Measurements from ENCODE around the gene TMOD3.

The TMOD3 gene

DNA sequence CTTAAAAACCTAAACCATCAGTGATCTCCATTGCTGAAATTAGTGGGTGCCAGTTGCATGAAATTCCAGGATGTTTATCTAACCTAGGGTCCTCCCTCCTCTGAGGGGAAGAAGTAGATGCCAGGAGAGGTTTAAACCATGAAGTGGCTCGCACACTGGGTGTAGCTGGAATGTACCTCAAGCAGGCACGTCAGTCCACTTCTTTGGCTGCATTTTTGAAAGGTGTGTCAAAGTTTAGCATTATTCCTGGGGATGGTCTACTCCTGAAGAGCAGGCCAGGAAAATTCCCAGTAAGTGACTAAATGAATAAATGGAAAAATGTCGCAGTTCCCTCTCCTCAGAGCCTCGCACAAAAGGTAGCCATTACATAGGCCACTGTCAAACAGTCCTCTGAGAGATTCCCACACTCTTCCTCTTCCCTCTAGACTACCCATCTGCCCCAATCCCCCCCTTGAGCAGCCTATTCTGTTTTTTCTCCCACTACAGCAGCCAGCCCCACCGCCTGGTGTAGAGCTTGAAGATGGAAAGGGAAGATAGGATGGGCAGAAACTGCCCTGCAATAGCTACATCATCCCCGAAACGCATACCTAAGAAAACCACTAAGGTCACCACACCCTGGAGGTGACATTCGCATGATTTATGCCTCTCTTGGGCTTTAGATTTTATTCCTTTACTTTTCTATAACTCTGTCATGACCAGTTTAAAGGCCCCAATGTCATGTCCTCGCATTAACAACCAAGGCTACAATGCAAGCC lies 655 bp upstream of the TMOD3 start:
- DNase-seq (ENCODE audit: low read depth) = no peak

DNA sequence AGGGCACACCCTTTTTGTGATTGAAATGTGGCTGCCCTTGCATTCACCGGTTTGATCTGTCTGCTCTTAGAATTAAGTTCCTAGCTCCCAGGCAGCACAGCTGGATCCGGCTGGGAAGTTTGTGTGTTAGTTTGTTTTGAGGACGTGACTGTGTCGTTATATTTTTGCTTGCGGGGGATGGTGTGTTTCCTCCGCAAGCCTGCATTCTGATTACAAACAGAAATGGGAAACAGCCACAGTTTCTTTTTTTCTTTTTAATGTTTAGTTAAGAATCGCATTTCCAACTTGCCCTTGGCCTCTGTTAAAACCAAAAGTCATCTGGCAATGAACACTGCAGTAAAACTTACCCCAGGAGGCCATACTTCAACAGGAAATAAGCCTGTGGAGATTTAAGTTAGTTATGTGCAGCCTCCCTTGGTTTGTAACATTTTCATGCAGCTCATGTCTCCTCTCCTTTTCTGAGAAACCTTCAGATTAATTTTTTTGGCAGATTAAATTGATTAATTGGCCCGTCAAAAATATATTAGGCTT lies 888 bp downstream of the TMOD3 start:
- no peak for DNase-seq (ENCODE audit: low read depth)

DNA sequence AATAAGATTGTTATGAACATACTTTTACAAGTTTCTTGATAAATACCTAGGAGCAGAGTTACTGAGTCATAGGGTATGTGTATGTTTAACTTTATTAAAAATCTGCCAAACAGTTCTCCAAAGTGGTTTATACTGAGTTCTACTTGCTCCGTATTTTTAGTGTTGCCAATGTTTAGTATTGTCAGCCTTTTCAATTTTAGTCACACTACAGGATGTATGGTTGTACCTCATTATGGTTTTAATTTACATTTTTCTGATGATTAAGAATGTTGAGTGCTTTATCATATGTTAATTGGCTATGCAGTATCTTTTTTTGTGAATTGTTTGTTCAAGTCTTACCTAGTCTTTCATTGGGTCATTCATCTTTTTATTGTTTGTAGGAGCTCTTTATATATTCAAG lies 4.3 kb downstream of the TMOD3 start:
- DNase-seq (ENCODE audit: low read depth) = no peak

DNA sequence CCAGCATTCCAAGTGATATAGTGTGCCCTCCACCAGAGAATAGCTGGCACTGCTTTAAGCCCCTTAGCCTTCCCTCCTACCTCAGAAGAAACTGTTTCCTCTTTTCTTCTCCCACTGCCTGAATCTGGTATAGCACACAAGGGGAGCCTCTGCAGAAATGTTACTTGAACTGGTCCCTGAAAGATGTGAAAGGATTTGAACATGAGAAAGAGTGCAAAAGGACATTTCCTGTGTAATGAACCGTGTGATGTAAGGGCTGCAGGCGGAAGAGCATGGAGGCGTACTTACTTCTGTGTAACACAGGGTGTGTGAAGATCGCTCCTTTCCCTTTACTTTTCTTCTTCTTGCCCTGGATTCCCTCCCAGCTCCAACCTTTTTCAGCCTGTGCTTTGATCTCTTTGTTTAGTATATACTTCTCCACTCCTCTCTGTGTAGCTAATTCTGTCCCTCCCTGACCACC lies 8.4 kb downstream of the TMOD3 start:
- no peak for DNase-seq (ENCODE audit: low read depth)

DNA sequence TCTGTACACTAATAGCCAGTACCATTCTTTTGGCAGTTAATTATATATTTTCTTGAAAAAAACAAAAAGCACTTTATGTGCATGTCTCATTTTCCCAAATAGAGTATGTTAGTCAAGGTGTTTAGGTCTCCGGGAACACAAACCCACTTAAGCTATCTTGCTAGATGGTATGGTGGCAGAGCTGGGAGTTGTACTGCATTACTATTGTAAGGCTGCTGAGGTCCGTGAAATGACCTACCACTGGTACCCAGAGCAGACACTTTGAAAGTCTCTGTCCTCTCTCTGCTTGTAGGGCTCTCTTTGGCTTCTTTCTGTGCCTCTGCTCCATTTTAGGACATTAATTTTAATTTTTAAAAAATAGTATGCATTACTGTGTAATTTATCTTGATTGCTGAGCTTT lies 8.8 kb downstream of the TMOD3 start:
- no peak for DNase-seq (ENCODE audit: low read depth)

DNA sequence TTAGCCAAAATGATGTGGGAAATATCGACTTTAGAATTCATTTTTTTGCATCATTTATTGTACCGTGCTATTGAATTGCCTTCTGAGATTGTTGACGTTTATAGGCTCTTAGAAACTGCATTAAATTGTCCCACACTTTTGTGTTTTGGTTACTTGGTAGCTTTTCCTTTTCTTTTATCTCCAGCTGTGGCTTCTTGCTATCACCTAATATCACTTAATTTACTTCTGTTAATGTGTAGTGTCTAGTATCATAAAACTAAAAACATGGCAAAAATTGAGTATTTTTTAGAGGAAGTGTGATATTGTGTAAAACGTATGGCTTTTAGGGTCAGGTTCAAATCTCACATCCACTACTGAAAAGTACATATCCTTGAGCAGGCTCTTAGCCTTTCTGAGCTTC lies 11.2 kb downstream of the TMOD3 start:
- no peak for DNase-seq (ENCODE audit: low read depth)

DNA sequence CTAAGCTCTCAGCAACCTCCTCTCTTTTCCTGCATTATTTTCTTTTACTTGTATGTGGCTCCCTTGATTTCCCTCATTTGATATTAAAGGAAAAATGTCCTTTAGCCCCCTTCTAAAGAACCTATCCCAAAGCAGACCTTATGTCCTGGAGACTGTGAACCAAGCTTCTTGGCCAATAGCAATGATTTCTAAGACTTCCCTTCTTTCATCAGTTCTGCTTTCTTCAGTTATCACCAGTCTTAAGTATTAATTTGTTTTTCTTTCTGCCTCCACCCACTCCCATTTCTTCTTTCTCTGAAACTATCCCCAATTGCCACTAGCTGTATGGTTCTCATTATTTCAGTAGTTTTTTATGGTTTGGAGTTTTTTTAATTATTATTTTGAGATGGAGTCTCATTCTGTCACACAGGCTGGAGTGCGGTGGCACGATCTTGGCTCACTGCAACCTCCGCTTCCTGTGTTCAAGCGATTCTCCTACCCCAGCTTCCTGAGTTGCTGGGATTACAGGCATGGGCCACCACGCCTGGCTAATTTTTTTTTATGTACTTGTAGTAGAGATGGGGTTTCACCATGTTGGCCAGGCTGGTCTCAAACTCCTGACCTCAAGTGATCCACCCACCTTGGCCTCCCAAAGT lies 12.1 kb downstream of the TMOD3 start:
- DNase-seq (ENCODE audit: low read depth) = no peak

DNA sequence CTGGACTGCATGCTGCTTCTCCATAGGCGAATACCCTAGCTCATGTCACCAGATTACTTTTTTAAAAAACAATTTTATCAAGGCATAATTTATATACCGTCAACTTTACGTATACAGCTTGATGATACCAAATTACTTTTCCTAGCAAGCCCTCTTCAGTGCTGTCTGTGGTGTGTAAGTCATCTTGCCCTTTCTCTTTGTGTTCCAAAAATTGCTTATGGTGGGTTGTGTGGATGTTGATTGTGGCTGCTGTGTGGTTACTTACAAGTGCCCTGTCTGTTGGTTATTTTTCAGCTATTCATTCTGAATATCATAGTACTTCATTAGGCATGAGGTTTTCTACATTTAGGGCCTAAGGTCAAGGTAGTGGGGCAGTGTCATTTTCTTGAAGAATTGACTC lies 12.8 kb downstream of the TMOD3 start:
- DNase-seq (ENCODE audit: low read depth) = no peak

DNA sequence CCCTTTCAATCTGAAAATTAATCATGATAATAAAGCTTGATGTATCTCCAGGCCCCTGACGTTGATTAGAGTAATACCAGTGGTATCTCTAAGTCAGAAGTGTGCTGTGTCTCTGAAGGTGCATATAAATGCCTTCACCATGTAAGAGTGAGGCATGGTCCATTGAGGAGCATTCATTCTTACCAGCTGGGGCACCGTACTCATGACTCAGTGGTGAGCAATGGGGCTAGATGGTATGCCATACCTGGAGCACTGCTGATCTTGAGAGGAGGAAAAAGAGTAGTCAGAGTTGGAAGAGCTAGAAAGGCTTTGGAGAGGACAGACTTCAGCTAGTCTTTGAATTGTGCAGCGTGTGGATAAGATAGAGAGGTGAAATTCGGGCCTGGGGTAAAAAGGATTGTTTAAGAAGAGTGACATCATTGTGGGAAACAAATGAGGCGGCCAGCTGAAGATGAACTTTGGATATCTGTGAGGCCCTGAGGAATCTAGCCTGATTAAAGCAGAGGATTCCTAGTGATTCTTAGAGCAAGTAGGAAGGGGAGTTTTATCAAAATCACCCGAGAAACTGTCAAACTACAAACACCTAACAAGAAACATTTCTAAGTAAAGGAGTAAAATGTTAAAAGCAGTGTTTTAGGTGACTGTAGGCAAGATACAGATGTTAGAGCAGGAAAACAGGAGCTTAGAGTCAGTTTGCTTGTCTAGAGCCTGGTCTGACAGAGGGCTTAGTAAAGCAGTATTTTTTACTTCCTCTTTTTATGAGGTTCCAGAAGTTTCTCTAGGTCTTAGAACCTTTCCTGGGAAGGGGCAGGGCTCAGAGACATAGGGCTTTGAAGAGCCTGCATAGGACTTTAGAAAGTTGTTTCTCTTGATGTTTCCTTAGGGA lies 13.6 kb downstream of the TMOD3 start:
- DNase-seq (ENCODE audit: low read depth) = no peak

DNA sequence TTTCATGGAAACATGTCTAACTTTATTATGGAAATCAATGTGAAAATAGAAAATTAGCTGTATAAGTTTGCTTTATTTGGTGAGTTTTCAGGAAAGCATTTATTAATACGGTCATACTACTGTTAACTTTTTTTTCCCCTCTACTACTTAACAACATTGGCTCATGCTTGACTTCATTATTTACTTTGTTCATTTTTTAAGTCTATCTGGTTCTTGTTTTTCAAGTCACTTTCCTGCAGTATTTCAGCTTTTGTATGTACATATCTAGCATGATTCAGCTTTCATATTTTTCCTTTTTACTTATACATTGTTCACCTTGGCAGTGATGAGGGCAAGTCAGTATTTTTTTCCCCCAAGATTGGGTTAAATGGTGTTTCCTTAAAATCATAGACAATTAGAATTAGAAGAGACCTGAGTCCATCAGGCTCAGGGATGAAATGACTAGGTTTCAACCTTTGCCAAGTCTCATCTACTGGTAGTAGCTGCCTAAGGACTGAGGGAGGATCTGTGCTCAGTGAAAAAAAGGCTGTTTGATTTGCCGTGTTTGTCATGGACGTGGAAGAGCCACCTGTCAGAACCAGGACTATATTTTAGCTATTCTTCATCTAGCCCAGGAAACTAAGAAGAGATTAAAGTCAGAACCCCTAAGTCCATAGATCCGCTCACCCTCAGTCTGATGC lies 15.4 kb downstream of the TMOD3 start:
- DNase-seq (ENCODE audit: low read depth) = no peak

DNA sequence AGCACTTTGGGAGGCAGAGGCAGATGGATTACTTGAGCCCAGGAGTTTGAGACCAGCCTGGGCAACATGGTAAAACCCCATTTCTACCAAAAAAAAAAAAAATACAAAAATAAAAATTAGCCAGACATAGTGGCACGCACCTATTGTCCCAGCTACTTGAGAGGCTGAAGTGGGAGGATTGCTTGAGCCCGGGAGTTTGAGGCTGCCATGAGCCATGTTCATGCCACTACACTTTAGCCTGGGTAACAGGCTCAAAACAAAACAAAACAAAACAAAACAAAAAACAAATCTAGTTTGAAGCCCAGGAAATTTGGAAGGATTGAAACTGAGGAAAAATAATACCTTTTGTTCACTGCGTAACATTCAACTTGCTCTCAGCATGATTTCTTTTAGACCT lies 16.6 kb downstream of the TMOD3 start:
- DNase-seq (ENCODE audit: low read depth) = no peak

DNA sequence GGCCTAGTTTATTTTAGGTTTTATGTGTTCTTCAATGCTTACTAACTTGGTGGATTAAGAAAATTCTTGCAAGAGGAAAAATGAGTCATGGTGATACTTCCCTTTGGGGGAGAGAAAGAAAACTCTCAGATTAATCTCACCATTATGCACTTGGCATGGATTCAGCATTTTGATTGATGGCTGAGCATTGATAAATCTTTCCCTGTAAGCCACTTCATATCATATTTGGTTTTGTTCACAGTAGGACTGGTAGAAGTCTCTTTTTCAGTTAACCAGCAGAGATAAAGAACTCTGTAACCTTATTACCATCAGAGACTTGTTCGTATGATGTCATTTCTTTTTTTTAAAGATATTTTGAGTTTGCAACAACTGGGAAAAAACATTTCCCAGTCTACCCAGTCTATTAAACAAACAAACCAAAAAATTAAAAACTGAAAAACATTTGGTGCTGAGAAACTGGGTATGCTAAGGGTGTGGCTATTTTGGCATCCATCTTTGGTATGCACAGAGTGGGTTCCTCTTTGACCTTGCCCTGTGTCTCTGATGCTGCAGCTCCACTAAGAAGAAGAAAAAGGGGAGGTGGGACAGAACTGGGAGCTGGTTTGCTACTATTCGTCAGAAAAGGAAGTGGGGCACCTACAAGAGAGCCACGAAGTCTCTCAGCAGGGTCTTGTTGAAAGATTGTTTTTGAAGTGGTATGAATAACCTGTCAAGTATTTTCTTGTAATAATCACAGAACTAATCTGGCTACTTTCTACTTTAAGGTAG lies 17.2 kb downstream of the TMOD3 start:
- DNase-seq (ENCODE audit: low read depth) = no peak

DNA sequence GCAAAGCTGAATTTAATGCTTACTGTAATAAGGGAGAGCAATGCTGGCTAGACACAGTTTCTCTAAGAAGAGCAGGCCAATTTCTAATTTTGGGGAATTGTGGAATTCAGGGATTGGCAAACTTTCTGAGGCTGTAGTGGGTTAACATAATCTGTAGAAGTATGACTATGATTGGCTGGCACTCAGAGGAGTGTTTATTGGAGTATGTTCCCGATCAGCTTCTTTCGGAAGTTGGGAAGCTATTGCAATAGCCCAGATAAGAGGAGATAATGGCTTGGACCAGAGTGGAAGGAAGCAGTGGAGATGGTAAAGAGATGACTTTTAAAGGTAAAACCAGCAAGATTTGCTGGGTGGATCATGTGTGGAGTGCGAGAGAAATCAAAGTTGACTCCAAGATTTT lies 19.4 kb downstream of the TMOD3 start:
- DNase-seq (ENCODE audit: low read depth) = no peak

DNA sequence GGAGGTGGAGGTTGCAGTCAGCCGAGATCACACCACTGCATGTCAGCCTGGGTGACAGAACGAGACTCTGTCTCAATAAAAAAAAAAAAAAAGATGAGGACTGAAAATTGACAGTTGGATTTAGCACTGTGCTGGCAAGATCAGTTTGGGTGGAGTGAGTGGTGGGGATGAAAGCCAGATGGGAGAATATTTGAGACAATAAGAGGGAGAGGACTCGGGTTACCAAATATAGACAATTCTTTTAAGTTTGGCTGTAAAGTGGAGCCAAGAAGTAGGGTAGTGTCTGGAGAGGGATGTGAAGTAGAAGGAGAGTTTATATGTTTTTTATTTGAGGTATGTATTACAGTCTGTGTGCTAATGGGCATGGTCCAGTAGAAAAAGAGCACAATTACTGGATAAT lies 20.4 kb downstream of the TMOD3 start:
- no peak for DNase-seq (ENCODE audit: low read depth)

DNA sequence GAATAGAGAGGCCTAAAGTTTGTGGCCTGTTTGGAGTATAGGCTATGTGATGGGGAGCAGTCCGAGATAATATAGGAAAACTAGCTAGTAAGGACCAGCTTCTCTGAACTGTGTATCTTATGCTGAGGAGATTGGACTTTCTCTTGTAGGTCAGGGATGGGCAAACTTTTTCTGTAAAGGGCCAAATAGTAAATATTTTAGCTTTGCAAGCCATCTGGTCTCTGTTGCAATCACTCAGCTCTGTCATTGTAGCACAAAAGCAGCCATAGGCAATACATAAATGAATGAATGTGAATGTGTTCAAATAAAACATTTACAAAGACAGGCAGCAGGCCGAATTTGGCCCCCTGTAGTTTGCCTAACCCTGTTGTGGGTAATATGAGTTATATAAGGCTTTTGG lies 24.5 kb downstream of the TMOD3 start:
- no peak for DNase-seq (ENCODE audit: low read depth)

DNA sequence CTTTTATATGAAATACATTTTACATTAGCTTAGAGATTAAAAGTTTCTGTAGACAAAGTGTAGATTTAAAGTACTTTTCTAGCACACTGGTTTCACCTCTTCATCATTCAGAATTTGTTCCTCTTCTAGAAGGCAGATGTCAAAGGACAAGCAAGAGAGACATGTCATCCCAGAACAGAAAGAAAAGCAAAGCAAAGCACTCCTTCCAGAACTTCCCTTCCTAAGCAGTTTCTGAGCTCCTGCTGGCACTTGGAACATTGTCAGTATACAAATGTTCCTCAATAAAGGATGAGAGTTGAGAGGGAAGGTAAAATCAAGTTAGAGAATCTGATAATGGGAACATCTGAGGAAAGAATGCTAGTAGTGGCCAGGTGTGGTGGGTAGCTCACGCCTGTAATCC lies 26.2 kb downstream of the TMOD3 start:
- DNase-seq (ENCODE audit: low read depth) = no peak

DNA sequence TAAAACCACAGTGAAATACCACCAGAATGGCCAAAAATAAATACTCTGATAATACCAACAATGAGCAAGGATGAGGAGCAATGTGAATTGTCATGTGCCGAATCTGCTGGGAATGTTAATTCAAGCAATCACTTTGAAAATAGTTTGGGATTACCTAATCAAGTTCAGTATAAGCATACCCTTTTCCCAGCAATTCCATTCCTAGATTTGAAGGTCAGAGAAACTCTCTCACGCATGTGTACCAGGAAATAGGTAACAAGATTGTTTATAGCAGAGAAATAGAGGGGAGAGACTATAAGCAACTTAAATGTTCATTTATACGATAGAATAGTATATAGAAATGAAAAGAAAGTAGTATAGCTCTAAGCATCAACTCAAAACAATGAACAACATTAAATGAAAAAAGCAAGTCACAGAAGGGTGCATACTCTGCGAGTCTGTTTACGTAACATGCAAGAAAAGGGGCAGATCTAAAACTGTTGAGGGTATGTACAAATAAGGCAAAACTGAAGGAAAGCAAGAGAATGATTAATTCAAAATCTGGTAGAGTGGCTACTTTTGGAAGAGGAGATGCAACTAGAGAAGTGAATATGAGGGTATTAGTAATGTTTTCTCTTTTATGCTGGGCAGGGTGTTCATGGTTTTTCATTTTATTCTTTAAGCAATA lies 27.4 kb downstream of the TMOD3 start:
- no peak for DNase-seq (ENCODE audit: low read depth)

DNA sequence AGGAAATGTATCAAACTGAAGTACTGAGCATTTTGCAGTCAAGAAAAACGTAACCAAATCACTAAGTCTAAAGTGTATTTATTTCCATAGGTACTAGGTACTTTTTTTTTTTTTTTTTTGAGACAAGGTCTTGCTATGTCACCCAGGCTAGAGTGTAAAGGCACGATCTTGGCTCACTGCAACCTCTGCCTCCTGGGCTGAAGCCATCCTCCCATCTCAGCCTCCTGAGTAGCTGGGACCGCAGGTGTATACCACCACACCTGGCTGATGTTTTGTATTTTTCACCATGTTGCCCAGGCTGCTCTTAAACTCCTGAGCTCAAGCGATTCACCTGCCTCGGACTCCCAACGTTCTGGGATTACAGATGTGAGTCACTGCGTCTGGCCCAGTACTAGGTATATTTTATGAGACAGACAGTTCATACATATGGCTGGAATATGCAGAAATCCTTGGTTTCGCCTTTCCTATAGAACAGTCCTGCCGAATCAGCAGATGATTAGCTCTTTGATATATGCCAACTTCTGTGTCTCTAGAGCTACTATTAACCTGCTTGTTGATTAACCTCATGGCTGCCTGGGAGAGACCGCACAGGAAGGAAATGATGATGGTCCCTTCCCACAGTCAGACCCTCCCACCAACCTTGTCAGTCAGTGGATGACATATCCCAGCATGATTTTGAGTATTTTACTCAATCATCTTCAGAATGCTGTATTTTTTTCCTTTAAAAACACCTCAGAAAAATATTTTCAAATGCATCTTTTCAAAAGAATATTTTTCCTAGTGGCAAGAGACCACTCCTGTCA lies 32.3 kb downstream of the TMOD3 start:
- peak; percentile 67 for DNase-seq (ENCODE audit: low read depth)

DNA sequence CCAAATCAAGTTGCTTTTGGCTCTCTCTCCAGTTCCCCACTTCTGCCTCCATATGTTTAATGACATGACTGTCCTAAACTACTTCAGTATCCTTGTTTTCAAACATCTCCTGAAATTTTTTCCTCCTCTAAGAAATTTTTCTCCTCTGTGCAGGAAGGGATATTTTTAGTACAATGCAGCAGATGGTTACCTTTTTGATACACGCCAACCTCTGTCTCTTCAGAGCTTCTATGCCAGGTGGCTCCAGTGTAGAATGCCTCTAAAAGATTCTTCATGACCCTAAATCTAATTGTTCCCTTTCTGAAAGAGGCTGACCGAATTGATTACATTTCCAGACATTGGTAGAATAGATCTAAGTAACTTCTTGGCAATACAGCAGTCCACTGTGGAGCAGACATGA lies 33.7 kb downstream of the TMOD3 start:
- no peak for DNase-seq (ENCODE audit: low read depth)
